Activated naive CD8-positive, alpha-beta T cell treated with anti-CD3 and anti-CD28 coated beads, Interleukin-2, amount 50 U/mL, for 16 hours (primary cell): ENCODE results near the gene TRAK1.

Experiments used
- DNase-seq: peaks from one replicate; pipeline ENCODE4 v3.0.0-alpha.2; 2020; ENCODE audit warnings: low read depth, low spot score

TRAK1 gene

DNA sequence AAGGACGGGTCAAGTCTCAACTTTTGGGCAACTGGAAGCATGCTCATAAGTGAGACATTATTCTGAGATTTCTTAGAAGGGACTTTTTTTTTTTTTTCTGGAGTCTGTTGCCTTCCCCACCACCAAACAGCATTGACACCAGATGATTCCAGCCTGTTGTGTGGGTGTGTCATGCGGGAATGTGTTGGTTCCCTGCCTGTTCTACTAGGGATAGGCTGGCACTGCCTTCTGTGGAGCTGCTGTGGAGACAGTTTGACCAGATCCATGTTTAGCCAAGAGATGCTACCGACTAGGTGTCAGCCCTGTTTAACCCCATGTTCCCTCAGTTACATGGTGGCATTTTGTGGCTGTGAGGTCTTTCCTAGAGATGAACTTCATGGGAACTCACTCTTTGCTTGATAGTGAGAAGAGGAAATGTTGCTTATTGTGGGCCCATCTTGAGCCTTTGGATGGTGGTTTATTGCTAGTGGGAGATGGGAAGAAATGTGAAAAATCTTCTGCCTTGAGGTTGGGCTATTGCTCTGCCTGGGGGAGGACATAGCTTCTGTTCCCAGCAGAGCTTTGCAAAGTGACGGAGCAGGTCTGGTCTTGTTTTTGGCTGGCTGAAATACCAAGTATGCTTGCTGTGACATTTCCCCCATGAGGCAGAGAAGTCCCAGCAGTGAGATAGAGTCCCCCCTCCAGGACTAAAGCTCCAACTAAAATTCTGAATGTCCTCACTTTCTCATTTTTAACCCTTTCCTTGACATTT lies 31.3 kb downstream of the TRAK1 start:
- DNase-seq, result no peak

DNA sequence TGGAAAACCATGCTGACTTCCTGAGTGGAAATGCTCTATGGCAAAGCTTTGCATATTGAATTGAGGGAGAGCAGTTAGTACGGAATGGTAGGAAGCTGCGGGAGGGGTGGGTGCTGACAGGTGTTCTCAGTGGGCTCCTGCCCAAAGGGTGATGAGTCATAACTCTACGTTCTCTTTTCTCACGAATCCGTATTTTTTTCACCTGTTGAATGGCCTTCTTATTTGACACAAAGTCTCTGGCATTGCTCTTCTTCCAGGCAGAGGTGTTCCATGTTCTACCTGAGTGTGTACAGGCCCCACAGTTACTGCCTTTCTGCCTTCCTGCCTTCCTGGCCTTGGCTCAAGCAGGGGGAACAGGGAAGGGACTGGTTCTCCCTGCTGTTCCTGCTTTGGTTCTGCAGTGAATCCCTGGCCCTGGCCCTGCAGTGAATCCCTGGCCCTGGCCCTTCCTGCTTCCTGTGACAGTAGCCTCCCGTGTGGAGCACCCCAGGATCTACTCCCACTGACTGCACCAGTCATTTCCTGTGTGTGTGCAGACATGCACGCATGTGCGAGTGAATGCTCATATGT lies 31.9 kb downstream of the TRAK1 start:
- DNase-seq, result no peak

DNA sequence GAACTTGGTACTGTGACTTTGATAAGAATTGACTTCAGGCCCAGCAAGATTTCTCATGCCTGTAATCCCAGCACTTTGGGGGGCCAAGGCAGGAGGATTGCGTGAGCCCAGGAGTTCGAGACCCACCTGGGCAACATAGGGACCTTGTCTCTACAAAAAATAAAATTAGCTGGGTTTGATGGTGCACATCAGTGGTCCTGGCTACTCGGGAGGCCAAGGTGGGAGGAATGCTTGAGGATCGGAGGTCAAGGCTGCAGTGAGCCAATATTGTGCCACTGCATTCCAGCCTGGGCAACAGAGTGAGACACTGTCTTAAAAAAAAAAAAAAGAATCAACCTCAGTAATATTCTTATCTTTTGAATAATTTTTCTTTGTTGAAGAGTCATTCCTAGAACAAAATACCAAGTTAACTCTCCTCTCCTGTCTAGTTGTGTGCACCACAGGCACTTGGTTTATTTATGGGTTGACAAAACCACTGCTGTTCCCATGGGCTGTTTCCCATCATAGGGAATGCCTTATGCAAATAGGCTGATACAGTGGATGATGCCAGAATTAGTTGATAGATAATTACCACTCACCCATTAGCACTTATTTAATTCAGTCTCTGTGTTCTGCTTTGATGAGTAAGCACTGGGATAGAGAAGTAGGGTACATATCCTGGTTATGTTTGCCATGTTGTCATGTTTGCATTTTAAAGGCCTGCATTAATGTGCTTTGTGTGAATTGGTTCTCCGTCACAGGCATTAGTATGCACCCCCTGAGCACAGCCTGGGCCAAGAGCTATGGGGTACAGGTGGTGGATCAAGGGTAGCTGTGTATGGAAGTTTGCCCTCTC lies 32.9 kb downstream of the TRAK1 start:
- no peak for DNase-seq

DNA sequence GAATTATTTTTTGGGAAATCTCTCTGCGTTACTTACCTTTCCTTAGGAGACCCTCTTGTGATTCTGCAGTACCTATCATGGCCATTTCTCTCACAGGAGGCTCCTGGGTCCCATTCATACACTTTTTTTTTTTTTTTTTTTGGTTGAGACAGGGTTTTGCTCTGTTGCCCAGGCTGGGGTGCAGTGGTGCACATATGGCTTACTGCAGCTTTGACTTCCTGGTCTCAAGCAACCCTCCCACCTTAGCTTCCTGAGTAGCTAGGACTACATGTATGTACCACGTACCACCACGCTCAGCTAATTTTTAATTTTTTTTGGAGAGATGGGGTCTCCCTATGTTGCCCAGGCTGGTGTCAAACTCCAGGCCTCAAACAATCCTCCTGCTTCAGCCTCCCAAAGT lies 36.1 kb downstream of the TRAK1 start:
- DNase-seq, result no peak

DNA sequence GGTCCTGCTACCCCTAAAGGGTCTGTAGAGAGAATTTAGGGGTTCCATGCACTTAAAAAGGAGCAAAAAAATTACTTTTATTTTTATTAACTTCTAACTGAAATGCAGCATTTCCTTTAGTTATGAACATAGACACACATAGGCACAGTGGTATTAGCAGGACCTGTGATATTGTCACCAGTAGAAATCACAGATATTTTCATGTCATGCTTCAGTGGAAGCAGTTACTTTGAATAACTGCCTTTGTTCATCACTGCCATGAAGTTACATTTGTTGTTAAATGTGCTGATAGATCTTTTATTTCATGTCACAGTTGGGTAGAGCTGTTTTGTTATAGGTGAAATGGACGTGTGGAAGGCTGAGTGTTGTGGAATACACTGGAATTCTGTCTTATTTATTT lies 37.4 kb downstream of the TRAK1 start:
- DNase-seq, result no peak

DNA sequence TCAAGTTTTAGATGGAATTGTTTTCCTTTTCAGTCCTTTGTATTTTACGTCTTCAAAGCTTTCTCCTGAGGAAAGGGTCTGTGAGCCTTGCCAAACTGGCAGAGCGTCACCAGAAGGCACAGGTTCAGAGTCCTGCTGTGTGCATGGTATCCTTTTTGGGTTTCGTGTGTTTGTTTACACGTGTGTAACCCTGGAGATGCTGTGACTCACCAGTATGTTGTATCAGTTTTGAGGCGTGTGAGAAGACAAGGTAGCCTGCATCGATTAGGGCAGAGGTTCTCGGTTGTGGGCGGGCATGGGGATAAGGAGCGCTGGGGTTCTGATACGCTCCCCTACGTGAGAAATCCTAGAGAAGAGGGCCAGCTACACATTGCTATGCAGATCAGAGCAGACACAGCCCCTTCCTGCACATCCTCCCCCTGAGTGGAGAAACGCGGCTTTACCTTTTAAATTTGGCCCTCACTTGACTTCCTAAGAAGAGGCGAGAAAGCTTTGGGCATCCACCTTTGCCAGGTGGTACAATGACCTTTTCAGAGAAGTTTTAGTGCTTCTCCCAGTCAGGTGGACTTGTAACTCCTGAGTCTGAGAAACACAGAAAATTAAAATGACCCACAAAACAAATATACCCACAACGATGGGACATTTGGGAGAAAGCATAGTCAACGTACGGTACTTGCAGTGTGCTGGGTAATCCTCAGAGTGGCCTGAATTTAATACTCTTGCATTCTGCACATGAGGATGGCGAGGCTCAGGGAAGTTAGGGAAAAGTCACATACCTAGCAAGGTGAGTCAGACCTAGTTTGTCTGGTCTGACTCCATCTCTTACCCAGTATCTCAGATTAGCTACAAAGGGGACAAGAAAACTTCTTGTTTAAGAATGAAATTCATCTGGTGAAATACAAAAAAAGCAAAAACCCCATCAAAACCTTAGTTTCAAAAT lies 38.1 kb downstream of the TRAK1 start:
- DNase-seq, result no peak

DNA sequence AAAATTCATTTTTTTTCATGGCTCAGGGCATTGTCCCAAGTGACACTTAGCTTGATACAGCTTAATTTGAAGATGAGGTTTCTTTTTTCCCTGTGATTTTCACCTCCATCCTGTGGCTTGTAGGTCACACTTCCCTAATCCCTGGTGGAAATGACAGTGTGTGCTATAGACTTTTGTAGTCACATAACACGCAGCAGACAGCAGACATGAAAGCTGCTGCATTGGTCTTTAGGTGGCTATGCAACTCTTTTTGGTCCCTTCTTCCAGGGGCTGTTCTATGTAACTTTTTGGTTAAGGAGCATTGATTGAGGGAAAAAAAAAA lies 38.8 kb downstream of the TRAK1 start:
- DNase-seq, result no peak

DNA sequence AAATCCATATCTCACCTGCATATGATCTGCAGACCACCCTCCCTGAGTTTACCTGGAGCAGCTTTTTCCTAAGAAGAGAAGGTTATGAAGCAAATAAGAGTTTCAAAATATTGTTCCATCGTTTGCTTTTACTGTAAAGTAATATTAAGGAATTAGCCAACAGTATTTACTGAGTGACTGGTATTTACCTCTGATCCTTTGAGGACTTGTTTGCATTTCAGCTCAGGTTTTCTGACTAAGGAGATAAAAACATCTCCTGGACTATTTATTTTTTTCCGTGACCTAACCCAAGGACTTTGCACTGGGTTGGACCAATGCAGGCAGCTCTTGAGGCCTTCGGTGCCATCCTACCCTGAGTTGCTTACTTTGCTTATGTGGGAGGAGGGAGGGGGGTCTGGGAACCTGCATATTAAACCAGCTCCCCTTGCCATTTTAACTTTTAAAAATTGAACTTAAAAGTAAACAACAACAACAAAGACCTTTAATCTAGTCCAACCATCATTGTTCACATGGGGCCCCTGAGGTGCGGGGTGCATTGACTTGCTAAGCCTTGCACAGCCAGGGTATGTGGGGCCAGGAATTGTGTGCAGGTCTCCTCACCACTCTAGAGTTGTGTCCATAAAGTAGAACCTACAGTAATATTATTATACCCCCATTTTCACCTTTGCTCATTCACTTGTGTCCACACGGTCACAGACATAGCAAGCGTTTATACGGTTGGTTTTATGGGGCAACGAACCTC lies 39.3 kb downstream of the TRAK1 start:
- no peak for DNase-seq

DNA sequence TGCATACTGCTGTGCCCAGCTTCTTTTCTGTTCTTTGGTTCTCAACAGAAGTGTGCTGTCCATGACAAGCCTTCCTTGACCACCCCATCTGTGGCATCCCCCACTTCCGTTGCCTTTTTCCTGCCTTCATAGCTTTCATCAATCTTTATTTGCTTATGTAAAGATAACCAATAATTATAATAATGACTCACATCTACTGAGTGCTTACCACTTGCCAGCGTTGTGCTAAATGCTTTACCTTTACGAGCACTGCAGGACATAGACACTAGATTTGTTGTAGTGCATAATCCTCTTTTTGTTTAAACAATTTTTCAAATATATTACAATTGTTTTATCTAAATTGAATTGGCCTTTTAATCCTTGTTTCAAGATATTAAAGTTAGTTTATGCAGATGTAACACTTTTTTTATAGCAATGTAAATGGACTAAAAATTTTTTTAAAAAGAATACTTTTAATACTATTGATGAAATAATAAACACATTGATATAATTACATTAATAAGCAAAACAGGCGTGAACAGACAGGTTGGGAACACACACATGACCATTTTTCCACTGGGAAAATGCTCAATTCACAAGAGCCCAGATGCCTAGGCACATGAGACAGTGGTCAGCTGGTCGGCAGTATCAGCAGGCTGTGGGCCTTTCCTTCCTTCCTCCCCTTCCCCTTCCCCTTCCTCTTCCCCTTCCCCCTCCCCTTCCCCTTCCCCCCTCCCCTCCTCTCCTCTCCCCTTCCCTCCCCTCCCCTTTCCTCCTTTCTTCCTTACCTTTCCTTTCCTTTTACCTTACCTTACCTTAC lies 42.5 kb downstream of the TRAK1 start:
- no peak for DNase-seq

DNA sequence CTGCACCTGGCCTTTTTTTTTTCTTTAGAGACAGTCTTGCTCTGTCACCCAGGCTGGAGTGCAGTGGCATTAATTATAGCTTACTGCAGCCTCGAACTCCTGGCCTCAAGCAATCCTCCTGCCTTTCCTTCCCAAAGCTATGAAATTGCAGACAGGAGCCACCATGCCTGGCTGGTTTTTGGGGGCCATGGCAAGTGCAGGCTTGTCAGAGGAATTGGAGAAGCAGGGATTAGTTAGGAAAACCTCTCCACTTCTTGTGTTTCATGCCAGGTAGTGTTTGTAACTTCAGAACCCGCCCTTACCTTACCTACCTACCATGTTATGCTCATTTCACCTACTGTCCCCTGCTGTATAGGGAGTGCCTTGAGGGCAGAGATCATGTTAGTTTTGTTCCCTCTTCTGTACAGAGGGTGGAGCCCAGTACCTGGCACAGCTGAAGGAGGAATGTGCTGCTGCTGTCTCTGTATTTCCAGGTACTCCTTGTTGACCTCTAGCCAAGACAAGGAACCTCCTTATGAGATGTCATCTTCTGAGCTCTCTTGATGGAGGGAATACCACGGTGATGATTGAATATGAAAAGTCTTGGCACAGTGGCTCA lies 43.8 kb downstream of the TRAK1 start:
- no peak for DNase-seq

DNA sequence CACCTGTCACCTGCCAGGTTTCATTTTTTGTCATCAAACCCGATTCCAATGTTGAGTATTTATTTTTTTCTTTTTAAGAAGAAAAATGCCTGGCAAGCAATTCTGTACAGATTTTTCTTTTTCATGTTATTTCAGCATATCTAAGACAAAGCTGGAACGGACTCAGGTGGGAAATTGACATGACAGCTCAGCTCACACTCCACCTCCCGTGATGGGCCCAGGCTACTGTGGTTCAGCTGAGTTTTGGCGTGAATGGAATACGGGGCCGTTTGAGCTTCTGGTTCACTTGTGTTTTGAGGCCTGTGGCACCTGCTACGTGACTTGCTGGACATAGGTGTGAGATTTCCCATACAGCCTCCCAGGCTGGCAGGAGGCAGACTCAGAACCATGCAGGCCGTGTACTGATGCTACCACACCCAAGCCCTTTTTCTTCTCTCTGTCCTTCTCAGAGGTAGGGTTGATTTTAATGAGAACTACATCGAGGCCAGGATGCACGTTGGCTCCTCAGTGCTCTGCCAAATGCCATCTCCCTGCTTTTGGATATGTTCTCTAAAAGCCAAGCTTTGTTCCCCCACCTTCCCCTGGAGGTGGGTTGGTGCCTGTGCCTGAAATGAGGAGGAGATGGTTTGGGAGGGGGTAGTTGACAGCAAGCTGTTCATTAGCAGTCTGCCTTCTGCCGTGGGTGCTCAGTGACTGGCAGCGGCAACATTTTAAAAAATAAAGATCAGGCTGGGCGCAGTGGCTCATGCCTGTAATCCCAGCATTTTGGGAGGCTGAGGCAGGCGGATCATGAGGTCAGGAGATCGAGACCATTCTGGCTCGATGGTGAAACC lies 48.7 kb downstream of the TRAK1 start:
- no peak for DNase-seq

DNA sequence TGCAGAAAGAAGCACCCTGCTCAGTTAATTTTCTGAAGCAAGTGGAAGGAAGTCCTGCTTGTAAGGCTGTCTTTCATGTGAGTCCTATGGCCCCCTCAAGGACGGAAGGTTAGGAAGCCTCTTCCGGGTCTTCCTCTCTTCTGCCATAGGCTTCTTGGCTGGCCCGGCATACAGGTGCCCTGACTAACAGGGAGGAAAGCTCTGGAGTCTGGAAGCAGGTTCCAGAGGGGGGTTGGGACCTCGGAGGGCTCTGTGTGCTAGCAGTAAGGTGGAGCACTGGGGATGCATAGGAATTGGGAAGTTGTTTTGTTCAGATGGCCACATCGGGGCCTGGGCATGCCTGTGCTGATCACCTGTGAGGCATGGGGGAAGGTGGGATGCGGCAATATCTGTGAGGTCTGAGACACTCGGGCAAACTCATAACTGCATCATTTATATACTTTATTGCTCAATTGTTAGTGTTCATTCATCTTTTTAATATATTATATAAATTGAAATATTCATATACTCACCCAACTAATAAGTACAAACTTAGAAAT lies 49.6 kb downstream of the TRAK1 start:
- DNase-seq, result no peak

DNA sequence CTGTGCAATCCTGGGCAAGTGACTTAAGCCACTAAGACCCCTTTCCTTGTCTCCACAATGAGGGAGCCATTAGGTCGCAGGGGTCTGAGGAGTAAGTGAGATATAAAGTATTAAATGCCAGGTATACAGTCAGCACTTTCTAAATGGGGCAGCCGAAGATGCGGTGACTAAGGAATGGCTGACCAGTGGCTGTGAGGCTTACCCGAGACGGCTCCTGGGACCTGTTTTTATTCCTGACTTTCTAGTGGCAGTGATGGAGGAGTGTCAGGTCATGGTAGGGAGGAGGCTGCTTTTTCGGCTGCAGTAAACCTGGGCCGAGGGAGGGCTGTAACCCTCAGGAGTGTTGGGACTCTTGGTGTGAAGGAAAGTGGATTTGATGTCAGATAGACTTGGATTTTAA lies 52.3 kb downstream of the TRAK1 start:
- no peak for DNase-seq

DNA sequence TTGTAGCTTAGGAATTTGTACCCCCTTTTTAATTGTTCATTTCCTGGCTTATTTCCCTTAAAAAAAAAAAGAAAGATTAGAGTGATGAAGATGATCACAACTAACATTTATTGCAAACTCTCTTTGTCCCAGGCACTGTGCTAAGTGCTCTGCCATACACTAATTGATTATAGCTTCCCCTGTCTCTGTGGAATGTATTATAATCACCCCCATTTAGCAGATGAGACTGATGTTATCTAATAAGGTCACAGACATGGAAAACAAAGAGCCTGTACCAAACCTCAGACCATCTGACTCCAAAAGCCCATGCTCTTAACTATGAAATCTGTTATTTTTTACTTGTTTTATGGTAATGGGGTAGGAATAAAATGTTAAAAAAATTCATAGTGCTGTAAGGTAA lies 53.1 kb downstream of the TRAK1 start:
- DNase-seq, result no peak

DNA sequence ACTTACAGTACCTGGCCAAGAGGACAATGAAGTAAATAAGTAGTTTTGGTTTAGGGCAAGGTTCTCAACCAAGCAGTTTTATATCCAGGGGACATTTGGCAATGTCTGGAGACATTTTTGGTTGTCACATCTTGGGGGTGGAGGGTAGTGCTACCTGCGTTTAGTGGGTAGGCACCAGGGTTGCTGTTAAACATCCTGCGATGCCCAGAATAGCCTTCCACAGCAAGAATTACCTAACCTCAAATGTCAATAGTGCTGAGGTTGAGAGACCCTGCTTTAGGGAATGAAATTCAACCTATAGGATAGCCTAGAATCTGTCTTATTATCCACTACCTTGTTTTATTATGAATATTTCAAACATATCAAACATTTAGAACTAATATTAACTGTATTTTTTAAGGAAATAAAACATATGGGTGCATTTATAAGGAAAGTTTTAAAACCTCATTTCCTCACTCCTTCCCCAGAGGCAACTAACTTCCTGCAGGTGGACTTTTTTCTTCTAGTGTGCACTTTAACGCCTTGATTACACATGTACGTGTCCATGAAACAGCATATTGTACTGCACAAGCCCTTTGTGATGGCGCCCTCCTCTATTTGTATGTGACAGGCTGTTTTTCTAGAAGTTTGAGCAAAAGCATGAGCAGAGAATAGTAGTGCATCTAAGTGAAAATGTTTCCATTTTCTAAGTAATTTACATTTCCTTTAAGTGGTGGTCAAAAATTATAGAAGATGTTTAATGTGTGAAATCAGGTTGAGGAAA lies 57.1 kb downstream of the TRAK1 start:
- no peak for DNase-seq

DNA sequence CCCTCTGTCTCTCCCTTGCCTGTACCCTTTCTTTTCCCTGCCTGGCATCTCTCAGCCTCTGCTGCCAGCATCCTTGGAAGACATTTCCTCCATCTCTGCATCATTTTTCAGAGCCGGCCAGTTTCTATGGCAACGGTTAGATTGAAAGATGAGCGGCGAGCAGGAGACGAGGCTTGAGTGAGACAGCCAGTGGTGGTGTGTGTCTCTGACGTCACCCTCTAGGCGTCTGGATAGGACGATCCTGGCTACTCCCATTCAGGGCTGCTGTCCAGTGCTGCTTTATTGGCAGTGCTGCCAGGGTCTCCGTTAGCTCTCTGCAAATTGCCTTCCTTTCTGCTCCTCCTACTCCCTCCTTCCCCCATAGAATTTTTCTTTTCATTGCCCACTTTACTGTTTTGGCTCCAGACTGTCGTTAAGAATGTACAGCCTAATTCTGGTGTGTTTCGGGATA lies 57.9 kb downstream of the TRAK1 start:
- no peak for DNase-seq

DNA sequence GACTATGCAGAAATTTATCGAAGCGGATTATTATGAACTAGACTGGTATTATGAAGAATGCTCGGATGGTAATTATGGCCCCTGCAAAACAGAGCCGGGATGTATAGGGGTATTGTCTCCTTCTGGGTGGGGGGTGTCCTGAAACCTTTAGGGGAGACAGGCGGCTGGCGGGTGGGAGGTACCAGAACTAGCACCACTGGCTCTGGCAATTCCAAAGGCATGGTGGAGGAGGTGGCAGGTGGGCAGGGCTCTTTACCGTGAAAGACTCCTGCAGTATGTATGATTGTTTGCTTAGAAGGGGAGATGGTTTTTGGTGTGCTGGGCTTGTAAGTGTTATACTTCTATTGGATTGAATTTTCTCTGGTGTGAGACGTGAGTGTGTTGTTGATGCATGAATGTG lies 58.4 kb downstream of the TRAK1 start:
- DNase-seq, result no peak

DNA sequence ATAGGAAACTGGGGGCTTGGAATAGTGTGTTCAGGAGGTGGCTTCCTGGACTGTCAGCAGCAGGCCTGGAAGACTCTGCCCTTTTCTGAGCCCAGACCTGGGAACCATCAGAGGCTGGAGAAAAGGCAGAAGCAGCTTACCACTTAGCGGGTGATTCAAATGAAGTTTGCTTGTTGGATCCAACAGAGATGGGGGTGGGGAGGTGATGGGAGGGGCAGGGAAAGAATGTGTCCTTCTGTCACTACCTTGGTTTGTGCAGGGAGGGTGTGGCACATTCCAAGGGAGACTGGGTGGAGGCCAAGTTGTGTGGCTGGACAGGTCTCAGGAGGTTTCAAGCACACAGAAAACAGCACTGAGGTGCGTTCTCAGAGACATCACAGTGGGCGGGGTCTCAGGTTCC lies 58.8 kb downstream of the TRAK1 start:
- DNase-seq, result no peak
